ENCODE data around the gene TSHZ2. TPM values are rescaled to one million over a fixed set of nuclear protein-coding genes. Genes with fewer than 3 reads are reported as not detected.

Gene TSHZ2
- total and polyA plus RNA-seq, 2 of the 4 experiments (the other 2 are of a cell fraction): under 0.01 to 0.02 TPM

GRCh38 chr20:53133628-53134027 is 161.5 kb downstream of the TSHZ2 start:
- dilution Hi-C loops (cut with HindIII; ENCODE audit: low sequenced_read_pairs, unreplicated experiment): no loop called here
- no peak overlapping the region for H3K9ac ChIP-seq (ENCODE audit: low read depth, low read length)
- H4K5ac ChIP-seq (ENCODE audit: low read depth, low read length): no peak overlapping the region
- no peak overlapping the region for H3K14ac ChIP-seq (replicated peaks; ENCODE audit: low read depth, low read length)
- 71% methylated on average over 2 of the region's 4 CpGs; no CpG with 5 or more reads in 1 of the 2 experiments for WGBS, 2 experiments (ENCODE audit: extremely low coverage in 2 of 2, insufficient read length in 1 of 2)
- no peak overlapping the region for H2AK5ac ChIP-seq (ENCODE audit: low read depth, low read length)
- no peak overlapping the region for H2BK15ac ChIP-seq (ENCODE audit: low read depth, low read length)
- H3K4me3 ChIP-seq (ENCODE audit: insufficient read depth, low read depth, low read length): no peak overlapping the region
- ChIA-PET POLR2A (ENCODE audit: unreplicated experiment) (no interaction called here), CTCF (interaction anchor here (0.7 to 1.1 kb wide), 2 partner anchors 13 to 18 kb away, joined by 3 to 4 read pairs; no protein-coding TSS in a partner anchor)
- in situ Hi-C loops (cut with MboI; ENCODE audit: low sequenced_read_pairs): no loop called here
- H4K20me1 ChIP-seq (ENCODE audit: insufficient read depth, low read length): no peaks in the 10 kb centered on the region
- no peaks in the 10 kb centered on the region for H3K27me3 ChIP-seq (ENCODE audit: control insufficient read depth, insufficient read depth, low read length)
- no peak for ATAC-seq (ENCODE audit: low read depth)
- no peak overlapping the region for H3K18ac ChIP-seq (ENCODE audit: low read depth, low read length)
- H3K9me3 ChIP-seq (ENCODE audit: control insufficient read depth, insufficient read depth, low read length): no peaks in the 10 kb centered on the region
- no peaks in the 10 kb centered on the region for H3K9me1 ChIP-seq (ENCODE audit: insufficient read depth, low read length)
- H3K27ac ChIP-seq (ENCODE audit: insufficient read depth, low read length): no peak overlapping the region
- no peak overlapping the region for H2AK9ac ChIP-seq (replicated peaks; ENCODE audit: low read depth, low read length, poor library complexity)
- H3K4me1 ChIP-seq (ENCODE audit: control insufficient read depth, insufficient read depth, low read length): no peaks in the 10 kb centered on the region
- no peaks in the 10 kb centered on the region for H3K79me1 ChIP-seq (ENCODE audit: low read depth in 1 of 2, low read length in 2 of 2)
- H3K56ac ChIP-seq (ENCODE audit: extremely low read depth, insufficient read depth, low read length): no peak overlapping the region
- DNase-seq: no peak
- intact Hi-C loops (cut with micrococcal nuclease): no loop called here
- no peak overlapping the region for H3K4ac ChIP-seq (ENCODE audit: low read depth, low read length)
- no peak overlapping the region for H2BK20ac ChIP-seq (ENCODE audit: low read depth, low read length)
- no peak overlapping the region for H4K91ac ChIP-seq (ENCODE audit: insufficient read depth, low read depth, low read length)
- H2AFZ ChIP-seq (replicated peaks; ENCODE audit: low read length, poor library complexity): no peak overlapping the region
- H3K23ac ChIP-seq (ENCODE audit: low read depth, low read length): no peak overlapping the region
- no TSS peak for BruUV-seq (replicated peaks)
- no peak overlapping the region for H2BK120ac ChIP-seq (ENCODE audit: low read depth, low read length)
- H2BK5ac ChIP-seq (ENCODE audit: low read depth, low read length, poor library complexity, severe bottlenecking): no peak overlapping the region
- H4K8ac ChIP-seq (ENCODE audit: low read depth in 2 of 2, low read length in 2 of 2): no peak overlapping the region
- H3K36me3 ChIP-seq (ENCODE audit: control insufficient read depth, insufficient read depth, low read length): no peaks in the 10 kb centered on the region
- H3K4me2 ChIP-seq (ENCODE audit: low read depth, low read length): no peak overlapping the region
- TF ChIP-seq USF2 (IDR thresholded peaks at IDR 0.05; ENCODE audit: low read depth, low read length) (no peak), CTCF (conservative IDR thresholded peaks at IDR 0.05; ENCODE audit: low read depth, low read length) (no peak), MAFK (IDR thresholded peaks at IDR 0.05; ENCODE audit: low read depth, low read length) (no peak), MAZ (IDR thresholded peaks at IDR 0.05; ENCODE audit: borderline replicate concordance, low read depth, low read length) (no peak)

All from IMR-90 (cell line).